Measurements from ENCODE around the gene MAPK8.
"Not testable (repeated sequence)": the region's sequence is repeated elsewhere in the genome, so short reads cannot be mapped to it uniquely, and the experiment has no call there.

Gene MAPK8

DNA sequence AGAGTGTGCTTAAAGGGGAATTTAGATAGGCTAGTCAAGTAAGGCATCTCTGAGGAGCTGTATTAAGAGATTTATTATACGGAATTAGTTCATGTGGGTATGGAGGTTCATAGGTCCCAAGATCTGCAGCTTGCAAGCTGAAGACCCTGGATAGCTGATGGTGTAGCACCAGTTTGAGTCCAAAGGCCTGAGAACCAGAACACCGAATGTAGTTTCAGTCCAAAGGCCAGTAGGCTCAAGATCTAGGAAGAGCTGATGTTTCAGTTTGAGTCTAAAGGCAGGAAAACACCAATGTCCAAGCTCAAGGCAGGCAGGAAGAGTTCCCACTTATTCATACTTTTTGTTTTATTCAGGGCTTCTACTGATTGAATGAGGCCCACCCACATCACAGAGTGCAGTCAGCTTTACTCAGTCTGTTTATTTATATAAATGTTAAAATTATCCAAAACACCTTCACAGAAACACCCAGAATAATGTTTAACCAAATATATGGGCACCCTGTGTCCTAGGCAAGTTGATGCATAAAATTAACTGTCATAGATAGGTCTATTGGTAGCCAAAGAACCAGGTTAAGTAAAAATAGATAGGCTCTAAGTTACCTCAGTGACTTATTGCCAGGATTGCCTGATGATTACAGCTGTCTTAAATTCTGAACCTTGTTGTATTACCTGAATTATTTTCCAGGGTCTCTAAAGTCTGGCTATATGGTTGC is 83.5 kb downstream of the MAPK8 start:
- DNase-seq, result no peak

DNA sequence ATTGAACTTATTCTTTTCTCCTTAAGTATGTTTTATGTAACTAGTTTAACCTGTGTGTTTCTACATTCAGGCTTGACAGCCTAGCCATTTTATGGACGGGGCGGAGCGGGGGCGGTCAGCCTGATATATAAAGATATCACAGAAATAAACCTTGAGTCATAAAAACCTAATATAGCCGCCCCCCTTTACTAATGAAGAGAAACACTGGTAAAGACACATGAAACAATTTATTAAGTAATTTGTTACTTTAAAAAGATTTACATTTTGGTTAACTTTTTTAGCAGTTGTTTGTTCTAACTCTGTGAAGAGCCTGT is 84.0 kb downstream of the MAPK8 start:
- DNase-seq, result no peak

DNA sequence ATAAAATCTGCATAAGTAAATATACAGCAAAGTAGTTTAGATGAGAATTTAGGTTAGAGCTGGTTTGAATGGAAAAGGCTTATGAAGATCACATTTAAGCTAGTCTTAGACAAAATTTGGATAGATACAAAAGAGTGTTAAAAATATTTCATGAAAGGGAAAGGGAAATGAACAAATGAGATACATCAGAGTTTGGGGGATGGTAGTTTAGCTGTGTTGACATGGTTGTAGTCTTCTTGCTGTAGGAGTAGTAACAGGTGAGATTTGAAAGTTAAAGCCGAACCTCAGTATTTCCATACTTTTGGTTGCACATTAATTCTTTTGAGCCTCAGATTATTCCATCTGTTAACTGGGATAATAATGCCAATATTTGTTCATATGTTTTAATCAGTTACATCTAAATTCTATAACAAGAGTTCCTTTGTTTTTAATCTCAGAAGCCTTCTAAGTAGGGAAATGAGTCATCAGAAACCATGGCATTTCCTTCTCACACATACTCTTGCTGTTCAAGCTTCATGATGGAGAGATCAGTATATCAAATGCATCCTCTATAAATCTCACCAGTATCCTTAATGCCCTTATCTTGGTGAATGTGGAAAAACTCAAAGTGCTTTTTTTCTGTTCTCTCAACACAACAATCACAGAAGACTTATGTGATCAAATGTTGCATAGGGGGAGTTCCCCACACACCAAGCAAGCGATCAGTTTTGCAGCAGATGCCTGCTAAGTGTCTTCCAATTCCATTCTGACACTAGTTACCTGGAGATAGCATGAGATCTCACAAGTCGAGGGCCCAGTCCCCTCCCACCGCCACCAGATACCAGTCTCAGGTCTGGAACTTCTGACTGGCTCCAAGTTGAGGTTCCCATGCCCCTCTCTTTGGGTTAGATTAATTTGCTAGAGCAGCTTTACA is 84.7 kb downstream of the MAPK8 start:
- DNase-seq, result no peak

DNA sequence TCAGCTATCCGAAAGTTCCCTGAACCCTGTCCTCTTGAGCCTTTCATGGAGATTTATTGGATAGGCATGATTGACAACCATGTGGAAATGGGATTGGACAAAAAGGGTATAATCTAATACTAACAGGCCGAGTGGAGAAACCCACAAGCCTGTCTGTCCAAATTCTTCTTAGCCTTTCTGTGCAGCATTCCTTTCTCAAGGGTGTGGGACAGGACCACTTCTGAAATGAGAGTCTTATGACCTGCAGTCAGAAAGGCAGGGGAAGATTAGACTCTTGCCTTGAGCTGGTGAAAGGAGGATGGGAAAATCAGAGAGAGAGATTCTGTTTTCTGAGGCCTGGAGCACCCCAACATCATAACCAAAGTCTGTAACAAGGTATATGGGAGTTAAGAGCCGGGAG is 85.5 kb downstream of the MAPK8 start:
- no peak for DNase-seq

DNA sequence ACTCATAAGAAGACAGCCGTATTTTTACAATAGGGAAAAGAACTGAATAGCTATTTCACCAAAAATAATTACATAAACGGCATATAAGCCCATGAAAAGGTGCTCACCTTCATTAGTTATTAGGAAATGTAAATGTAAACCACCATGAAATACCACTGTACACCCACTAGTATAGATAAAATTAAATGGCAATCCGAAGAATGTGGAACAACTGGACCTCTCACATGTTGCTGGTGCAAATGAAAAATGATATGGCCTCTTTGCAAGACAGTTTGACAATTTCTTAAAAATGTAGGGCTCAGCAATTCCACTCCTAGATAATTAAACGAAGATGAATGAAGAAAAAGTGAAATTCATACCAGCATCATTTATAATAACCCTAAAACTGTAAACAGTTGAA is 91.8 kb downstream of the MAPK8 start:
- no peak for DNase-seq

DNA sequence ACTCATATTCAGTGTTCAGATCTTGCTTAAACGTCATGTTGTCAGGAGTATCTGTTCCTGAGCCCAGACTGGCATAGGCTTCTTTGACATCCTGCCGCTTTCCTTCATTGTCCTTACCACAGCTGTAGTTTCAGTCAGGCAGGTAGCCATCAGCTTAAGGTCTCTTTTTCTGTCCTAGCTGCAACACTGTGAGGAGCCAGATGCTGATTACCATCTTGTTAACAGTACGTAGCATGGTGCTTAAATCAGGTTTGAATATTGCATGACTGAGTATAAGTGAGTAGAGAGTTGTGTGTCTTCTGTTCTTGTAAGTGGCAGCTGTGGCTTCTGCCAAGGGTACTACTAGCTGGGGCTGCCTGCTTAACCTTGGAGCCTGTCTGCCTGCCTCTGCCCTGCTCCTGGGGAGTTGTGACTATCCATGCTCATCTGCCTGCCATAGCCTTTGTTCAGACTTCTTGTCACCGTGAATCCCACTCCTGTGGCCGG is 92.6 kb downstream of the MAPK8 start:
- no peak for DNase-seq

DNA sequence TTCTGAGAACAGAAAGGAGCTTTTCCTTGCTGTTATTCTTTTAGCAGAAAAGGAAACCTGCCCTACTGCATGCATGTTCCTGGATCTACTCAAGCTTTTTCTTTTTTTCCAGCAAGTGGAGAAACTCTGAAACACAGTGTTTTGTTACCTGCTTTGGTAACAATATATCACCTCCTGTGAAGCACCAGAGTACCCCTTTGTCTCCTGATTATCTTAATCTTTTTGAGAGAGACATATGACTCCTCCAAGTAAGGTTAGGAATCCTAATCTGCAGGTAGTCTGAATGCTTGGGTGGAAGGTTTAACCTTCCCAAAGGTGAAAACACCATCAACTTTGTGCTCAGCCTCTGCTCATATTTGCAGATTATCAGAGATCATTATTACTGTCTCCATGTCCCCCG is 93.1 kb downstream of the MAPK8 start:
- no peak for DNase-seq

DNA sequence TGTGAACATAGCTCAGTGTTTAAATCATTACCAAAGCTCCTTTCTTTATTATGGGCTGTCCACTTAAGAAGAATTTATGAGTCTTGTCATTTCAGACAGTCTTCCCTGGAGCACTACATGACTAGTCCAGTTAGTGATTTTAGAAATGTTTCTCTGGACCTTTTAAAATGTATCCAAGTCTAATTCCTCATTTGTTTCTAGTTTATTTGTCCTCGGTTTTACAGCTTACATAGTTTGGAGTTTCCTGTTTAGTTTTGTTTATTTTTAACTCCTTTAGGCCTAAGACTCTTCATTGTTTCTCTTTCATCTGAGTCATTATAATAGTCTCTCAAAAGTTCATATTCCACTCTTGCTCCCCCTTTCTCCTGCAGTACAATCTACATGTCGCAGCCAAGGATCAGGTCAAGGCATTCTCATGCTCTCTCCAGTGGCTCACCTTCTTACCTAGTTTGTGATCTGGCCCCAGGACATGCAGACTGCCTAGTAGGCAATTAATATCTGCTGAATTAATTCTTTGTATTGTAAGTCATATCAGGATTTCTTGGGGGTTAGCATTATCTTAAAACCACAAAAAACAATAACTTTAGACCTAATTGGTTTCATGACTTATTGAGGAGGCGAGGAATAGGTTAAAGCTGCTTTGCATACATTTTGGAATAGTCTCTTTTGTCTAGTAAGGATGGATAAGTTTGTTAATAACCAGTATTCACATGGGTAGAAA is 93.8 kb downstream of the MAPK8 start:
- DNase-seq, result no peak

DNA sequence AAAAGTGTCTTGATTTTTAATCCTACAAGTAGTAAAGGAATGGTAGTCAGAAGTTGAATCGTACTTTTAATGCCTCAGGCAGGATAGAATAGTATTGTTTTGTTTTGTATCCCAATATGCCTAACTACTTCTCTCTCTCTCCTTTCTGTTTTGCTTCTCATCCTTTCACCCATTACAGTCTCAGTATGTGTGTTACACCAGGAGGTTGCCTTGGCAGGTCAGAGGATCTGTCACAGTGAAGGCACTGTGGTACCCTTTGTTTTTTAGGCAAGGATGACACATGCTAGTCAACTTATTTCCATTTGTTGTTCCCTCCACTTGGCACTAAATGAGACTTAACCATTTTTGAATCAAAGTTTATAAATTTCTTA is 94.4 kb downstream of the MAPK8 start:
- no peak for DNase-seq

DNA sequence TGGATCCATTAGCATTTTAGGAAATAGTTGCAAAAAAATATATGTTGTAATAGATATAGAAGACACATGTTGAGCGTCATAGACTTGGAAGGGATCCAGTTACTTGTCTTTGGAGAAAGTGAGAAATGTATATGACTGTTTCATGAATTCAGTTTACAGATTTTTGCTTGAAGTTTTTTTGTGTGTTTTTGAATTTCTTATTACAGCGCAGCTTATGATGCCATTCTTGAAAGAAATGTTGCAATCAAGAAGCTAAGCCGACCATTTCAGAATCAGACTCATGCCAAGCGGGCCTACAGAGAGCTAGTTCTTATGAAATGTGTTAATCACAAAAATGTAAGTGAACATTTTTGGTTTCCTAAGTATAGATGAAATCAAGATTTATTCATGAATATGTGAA is 98.2 kb downstream of the MAPK8 start:
- peak; percentile 69 for DNase-seq

DNA sequence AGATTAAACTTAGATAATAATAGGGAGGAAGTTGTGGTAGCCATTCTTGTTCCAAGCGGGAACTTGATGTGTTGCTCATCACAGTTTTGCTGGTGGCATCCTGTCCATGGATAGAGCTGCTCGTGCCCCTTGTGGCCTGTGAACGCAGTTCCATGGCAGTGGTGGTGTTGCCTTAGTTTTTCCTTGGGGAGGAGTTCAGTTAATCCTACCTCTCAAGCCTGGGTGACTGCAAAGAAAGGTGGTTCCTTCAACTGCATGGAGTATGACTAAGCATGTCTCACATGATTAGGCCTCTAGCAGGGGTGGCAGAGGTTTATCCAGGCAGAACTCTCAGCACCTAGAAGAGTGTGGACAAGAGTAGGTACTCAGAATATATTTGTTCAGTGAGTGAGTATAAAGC is 99.7 kb downstream of the MAPK8 start:
- DNase-seq, result no peak

DNA sequence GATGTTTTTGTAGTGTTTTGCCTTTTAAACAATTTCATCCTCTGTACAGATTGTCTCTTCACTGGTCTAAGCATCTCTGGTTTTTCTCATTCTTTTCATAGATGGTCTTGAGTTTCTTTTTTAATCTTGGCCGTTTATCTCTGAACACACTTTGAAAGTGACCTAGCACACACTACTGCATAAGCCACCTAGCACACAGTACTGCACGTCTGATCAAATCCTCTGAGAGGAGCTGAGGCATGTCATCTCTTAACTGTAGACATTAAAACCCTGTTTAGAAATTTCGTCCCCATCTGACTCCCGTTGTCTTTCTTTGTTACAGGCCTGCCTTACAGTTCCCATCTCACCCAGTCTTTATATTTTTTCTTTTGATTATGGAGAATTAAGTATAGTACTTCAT is 100.2 kb downstream of the MAPK8 start:
- DNase-seq, result no peak

DNA sequence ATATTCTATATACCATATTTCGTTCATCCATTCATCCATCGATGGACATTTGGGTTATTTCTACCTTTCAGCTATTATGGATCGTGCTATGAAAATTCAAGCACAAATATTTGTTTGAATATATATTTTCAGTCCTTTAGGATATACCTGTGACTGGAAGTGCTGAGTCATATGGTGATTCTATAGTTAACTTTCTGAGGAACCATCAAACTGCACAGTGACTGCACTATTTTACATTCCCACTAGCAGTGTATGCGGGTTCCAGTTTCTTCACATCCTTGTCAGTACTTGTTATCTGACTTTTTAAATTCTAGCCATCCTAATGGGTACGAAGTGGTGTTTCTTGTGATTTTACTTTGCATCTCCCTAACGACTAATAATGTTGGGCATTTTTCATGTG is 104.0 kb downstream of the MAPK8 start:
- DNase-seq, result no peak

DNA sequence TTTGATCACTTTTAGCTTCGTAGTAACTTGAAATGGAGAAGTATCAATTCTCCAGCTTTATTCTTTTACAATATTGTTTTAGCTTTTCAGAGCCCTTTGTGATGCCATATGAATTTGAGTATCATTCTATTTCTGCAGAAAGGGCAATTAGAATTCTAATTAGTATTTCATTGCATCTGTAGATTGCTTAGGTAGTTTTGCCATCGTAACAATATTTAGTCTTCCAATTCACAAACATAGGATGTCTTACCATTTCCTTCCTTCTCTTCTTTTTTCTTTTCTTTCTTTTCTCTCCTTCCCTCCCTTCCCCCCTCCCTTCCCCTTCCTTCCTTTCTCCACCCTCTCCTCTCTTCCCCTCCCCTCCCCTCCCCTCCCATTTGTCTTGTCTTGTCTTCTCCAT is 105.0 kb downstream of the MAPK8 start:
- DNase-seq, result no peak

DNA sequence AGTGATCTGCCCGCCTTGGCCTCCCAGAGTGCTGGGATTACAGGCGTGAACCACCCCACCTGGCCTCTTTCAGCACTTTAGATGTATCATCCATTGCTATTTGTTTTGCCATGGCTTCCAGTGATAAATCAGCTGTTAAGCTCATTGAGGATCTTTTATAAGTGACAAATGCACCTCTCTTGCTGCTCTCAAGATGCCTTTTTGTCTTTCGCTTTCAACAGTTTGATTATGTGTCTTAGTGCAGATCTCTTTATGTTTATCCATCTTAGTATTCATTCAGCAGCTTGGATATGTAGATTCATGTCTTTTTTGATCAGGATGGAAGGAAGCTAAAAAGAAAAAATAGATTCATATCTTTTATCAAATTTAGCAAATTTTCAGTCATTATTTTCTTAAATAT is 105.6 kb downstream of the MAPK8 start:
- no peak for DNase-seq

DNA sequence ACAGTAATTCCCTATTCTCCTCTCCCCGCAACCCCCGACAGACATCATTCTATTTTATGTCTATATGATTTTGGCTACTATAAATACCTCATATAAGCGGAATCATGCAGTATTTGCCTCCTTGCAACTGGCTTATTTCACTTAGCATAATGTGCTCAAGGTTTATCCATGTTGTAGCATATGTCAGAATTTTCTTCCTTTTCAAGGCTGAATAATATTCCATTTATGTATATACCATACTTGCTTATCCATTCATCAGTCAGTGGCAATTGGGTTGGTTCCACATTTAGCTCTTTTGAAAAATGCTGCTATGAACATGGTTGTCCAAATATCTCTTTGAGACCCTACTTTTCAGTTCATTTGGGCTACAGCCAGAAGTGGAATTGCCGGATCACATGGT is 106.5 kb downstream of the MAPK8 start:
- no peak for DNase-seq

DNA sequence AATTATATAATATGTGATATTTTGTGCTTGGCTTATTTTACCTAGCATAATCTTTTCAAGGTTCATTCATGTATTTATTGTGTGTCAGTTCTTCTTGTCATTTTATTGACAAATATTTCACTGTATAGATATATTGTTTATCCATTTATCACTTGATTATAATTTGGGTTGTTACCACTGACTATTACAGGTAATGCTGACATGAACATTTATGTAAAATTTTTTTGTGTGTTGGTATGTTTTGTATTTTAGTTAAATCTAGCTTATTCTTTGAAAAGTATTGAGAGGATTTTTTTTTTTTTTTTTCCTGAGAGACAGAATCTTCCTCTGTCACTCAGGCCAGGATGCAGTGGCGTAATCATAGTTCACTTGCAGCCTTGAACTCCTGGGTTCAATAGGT is 107.7 kb downstream of the MAPK8 start:
- DNase-seq, result no peak

DNA sequence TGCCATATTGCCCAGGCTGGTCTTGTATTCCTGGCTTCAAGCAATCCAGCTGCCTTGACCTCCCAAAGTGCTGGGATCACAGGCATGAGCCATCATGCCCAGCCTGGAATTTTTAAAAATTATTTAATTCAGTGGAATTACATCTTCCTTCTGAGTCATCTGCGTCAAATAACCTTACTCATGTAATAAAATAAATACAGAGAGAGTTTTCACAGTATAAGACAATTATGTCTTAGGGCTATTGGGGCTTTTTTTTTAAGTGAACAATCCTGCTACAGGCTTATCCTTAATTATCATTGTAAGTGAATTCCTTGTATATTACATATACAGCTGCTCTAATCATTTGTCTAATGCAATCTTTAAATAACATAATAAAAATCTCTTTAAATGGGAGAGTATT is 108.3 kb downstream of the MAPK8 start:
- DNase-seq, result no peak

DNA sequence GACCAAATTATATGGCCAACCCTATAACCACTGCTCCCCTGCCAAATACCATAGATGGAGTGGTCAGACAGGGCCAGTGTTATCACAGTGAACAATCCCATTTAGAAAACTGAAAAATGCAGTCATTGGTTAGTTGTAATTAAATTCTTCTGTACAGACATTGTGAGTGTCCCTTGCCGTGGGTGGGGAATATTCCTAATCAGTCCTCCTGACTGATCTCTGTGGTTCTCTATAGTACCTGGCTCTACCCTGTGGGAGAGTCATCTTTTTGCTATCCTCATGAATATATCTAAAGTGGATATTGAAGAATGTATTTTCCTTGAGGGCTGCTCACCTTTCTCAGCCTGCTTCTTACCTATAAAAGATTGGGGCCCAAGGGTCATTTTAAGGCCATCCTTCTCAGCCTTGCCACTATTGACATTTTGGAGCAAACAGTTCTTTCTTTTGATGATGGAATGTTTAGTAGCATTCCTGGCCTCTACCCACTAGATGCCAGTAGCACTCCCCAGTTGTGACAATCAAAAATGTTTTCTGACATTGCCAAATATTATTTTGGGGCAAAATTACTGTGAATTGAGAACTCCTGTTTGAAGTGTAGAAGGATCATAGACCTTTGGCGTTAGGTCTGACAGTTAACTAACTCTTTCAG is 110.2 kb downstream of the MAPK8 start:
- DNase-seq, result no peak

DNA sequence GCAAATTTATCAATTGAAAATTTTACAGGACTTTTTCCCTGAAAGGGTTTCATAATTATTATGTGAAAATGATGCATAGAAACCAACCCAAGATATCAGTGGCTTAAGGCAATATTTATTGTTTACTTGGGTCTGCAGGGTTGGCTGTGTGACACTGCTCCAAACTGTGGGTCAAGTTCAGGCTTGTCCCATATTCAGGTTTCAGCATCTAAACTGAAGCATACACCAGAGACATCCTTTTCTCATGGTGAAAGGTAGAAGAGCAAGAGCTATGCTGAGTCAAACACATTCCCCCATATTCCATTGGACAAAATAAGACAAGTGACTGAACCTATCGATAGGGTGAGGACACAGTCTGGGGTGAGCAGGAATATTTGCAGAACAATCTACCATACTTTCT is 110.9 kb downstream of the MAPK8 start:
- no peak for DNase-seq

DNA sequence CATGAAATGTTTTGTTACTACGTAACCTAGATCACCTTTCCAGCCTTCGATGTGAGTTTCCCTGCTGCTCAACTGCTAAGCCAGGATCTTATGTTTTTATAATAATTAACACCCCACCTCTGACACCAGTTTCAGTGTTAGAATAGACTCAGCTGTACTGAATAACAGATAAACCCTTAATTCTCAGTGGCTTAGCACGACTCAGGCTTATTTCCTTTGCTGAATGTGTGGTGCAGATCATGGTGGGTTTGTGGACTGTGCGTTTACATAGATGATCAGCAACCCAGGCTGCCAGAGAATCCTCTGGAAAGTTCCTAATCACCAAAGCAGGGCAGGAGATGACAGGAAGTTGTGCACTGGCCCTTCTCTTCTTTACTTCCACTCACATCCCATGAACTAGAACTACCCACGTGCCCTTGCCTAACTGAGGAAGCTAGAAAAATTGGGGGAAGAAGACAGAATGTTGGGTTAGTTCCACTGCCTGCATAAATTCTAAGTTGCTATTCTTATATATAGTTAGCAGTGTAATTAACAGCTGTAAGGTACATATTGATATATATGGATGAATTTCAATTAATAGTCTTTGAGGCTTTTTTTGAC is 111.8 kb downstream of the MAPK8 start:
- DNase-seq, result no peak

DNA sequence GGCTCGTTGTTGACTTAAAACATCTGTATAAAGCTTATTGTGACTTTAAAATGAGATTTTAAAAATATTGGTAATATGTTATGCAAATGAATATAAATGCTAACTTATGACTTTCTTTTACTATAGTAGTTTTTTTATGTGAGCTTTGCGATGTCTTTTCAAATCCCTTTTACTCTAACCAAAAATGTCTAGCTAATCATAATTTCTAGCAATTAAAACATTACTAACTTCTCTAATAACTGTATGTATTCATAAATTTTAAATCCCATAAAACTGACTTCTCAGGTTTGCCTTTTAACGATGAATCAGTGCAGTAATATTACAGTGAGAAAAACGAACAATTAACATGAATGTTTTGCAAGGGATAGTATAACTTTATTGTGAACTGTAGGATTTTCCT is 113.2 kb downstream of the MAPK8 start:
- no peak for DNase-seq

DNA sequence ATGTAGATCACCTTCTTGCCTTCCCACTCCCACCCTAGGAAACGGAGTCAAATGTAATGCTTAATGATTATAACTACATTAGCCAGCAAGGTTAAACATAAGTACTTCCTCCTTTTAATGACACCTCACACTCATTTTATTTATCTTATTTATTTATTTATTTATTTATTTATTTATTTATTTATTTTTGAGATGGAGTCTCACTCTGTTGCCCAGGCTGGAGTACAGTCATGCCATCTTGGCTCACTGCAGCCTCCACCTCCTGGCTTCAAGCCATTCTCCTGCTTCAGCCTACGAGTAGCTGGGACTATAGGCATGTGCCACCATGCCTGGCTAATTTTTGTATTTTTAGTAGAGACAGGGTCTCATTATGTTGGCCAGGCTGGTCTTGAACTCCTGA is 115.4 kb downstream of the MAPK8 start:
- DNase-seq, result not testable (repeated sequence)

All from MV-4-11 (cell line).